Bronchial epithelial cell (primary cell): ENCODE results near the gene TMEM183A. TPM values are rescaled to one million over a fixed set of nuclear protein-coding genes. Genes with fewer than 3 reads are reported as not detected.
"Not testable (repeated sequence)": the region's sequence is repeated elsewhere in the genome, so short reads cannot be mapped to it uniquely, and the experiment has no call there.

Experiments used
- DNase-seq: peaks from one replicate; pipeline ENCODE4 v3.0.0-alpha.2; 2010; ENCODE audit warnings: low read depth
- FAIRE-seq: peaks from 2 replicates; lab custom pipeline; 2011; peaks lifted over from hg19 to GRCh38; lab: Jason Lieb, UNC
- H3K27me3 ChIP-seq: 2 replicates; pipeline ENCODE4 v1.5.1; 2011; ENCODE audit warnings: low read length; ENCODE audit not compliant: control insufficient read depth, insufficient read depth
- H3K36me3 ChIP-seq: 2 replicates; pipeline ENCODE4 v1.5.1; 2011; ENCODE audit warnings: low read length; ENCODE audit not compliant: control insufficient read depth, insufficient read depth
- H3K4me3 ChIP-seq: 2 replicates; pipeline ENCODE4 v1.5.1; 2011; ENCODE audit warnings: mild to moderate bottlenecking, low read depth, low read length, control low read depth
- total RNA-seq: library from RNA; depleted of rRNA; stranded (reverse); fragments of >200 nt; gene quantifications from 2 replicates; pipeline ENCODE4 v1.2.1, GENCODE V29; 2014
- TF ChIP-seq, protein P1 (sequence below): IDR thresholded peaks from 2 replicates; pipeline ENCODE4 v1.5.1; 2011; ENCODE audit warnings: mild to moderate bottlenecking, moderate library complexity, low read length, control low read depth, inconsistent platforms; ENCODE audit not compliant: insufficient read depth, severe bottlenecking

The TMEM183A gene
- total RNA-seq, 1 donor from 2014 or later: 126 TPM

DNA sequence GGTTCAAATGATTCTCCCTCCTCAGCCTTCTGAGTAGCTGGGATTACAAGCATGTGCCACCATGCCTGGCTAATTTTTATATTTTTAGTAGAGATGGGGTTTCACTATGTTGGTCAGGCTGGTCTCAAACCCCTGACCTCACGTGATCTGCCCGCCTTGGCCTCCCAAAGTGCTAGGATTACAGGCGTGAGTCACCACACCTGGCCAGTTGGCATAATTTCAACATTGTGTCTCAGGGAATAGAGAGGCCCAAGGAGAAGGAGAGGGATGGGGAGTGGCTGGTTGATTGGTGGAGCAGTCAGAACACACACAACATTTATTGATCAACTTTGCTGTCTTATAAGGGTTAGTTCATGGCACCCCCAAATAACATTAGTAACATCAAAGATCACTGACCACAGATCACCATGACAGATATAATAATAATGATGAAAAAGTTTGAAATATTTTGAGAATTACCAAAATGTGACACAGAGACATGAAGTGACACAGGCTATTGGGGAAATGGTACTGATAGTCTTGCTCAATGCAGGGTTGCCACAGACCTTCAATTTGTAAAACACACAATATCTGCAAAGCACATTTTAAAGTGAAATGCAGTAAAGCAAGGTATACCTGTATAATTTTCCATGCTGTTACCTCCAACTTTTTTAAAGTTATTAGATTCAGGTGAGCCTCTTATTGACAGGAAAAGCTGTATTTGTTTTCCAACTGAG is 24.3 kb upstream of the TMEM183A start:
- TF ChIP-seq, protein P1, sequence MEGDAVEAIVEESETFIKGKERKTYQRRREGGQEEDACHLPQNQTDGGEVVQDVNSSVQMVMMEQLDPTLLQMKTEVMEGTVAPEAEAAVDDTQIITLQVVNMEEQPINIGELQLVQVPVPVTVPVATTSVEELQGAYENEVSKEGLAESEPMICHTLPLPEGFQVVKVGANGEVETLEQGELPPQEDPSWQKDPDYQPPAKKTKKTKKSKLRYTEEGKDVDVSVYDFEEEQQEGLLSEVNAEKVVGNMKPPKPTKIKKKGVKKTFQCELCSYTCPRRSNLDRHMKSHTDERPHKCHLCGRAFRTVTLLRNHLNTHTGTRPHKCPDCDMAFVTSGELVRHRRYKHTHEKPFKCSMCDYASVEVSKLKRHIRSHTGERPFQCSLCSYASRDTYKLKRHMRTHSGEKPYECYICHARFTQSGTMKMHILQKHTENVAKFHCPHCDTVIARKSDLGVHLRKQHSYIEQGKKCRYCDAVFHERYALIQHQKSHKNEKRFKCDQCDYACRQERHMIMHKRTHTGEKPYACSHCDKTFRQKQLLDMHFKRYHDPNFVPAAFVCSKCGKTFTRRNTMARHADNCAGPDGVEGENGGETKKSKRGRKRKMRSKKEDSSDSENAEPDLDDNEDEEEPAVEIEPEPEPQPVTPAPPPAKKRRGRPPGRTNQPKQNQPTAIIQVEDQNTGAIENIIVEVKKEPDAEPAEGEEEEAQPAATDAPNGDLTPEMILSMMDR: no peak
- no peak for FAIRE-seq
- Histone ChIP-seq H3K27me3 (no peaks in the 10 kb centered on the region), H3K4me3 (no peak overlapping the region), H3K36me3 (no peaks in the 10 kb centered on the region)
- no peak for DNase-seq

DNA sequence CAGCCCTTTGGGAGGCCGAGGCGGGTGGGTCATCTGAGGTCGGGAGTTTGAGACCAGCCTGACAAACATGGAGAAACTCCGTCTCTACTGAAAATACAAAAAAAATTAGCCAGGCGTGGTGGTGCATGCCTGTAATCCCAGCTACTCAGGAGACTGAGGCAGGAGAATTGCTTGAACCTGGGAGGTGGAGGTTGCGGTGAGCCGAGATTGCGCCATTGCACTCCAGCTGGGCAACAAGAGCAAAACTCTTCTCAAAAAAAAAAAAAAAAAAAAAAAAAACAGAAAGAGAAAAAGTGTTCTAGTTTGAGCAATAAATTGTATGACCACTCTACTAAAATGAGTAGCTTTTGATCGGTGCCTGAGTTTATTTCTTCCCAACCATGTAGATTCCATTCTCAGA is 21.1 kb upstream of the TMEM183A start:
- not testable (repeated sequence) for DNase-seq, FAIRE-seq, H3K36me3 ChIP-seq, H3K4me3 ChIP-seq, H3K27me3 ChIP-seq

DNA sequence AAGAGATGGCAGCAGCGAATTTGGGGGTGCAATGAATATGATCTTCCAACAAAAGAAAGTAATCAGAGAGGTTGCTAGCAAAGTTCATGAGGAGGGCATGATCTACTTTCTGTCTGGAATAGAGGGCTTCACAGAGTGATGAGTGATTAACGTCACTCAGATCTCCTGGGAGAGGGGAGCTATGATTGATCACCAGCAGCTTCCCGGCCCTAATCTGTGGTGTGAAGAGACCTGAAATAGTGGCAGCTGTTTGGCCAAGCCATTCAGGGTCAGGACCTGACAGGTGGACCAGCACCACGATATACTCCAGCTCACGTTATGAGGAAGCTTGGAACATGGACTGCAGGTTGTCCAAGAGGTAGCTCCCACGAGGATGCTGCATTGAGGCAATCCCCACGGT is 19.9 kb upstream of the TMEM183A start:
- H3K36me3 ChIP-seq: no peaks in the 10 kb centered on the region
- H3K4me3 ChIP-seq: no peak overlapping the region
- DNase-seq: no peak
- no peaks in the 10 kb centered on the region for H3K27me3 ChIP-seq
- TF ChIP-seq, protein P1: no peak
- peak; percentile 66 for FAIRE-seq

DNA sequence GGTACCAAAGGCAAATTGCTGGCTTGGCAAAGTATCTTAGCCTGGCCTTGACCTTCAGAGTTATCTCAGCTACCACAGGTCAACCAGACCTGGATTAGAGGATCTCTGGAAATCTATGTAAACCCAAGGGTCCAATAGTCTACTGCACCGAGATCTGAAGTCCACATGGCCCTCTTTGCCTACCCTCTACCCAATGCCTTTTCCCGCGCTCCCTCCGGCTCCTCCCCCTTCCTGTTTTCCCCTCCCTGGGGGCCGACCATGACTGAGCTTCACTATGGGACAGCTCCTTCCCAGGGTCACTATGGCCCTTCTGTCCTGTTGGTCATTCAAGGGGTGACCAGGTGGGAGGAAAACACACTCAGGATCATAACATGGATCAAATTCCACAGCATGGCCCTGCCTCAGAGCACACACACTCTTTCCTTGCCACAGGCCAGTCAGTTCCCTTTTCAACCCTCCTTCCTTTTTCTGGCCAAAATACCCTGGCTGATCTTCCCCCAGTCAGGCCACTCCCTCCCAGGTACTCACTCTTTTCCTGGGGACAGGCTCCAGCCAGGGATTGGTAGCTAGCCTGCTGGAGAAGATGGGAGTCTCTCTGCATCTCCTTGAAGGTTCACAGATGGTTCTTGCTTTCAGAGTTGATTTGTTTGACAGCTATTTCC is 19.1 kb upstream of the TMEM183A start:
- FAIRE-seq (no peak), DNase-seq (no peak)
- H3K4me3 ChIP-seq: no peak overlapping the region
- TF ChIP-seq, protein P1: no peak
- no peaks in the 10 kb centered on the region for H3K36me3 ChIP-seq
- no peaks in the 10 kb centered on the region for H3K27me3 ChIP-seq

DNA sequence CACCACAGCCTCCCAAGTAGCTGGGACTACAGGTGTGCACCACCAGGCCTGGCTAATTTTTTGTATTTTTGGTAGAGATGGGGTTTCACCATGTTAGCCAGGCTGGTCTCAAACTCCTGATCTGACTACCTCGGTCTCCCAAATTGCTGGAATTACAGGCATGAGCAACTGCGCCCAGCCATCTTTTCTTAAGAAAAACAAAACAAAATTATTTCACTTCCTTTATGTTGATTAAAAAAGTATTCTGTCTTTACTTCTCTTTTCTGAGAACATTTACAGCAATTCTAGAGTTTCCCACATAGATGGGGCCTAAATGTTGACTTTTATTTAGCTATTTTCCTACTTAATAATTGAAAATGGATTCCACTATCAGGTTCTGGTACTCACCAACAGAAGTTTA is 17.3 kb upstream of the TMEM183A start:
- no peak for DNase-seq
- Histone ChIP-seq H3K4me3 (no peak overlapping the region), H3K27me3 (no peaks in the 10 kb centered on the region), H3K36me3 (no peaks in the 10 kb centered on the region)
- FAIRE-seq: no peak
- TF ChIP-seq, protein P1: no peak

DNA sequence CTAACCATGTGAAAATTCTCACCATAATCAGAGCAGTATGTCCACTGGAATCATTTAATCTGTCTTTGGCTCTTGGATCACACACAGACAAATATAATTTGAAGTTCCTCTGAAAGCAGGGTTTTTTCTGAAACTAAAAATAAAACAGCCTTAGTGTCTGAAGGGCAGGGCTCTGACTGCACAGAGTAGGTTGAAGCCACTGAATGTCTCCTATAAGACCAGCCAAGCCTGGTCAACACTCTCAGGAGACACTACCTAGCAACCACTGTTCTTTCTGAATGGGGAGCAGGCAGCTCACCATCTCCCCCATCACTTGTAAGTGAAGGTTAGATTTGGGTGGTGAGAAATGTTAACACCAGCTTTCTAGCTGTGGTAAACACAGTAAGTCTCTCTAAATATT is 16.1 kb upstream of the TMEM183A start:
- TF ChIP-seq, protein P1: no peak
- DNase-seq (no peak), FAIRE-seq (no peak)
- Histone ChIP-seq H3K27me3 (no peaks in the 10 kb centered on the region), H3K36me3 (no peaks in the 10 kb centered on the region), H3K4me3 (no peak overlapping the region)
